BJ (cell line): ENCODE measurements around the gene FSTL5. TPM values are rescaled to one million over a fixed set of nuclear protein-coding genes. Genes with fewer than 3 reads are reported as not detected.

ENCODE experiments used
- CTCF ChIA-PET: fragments of 350-600 bp; formaldehyde crosslinking; extraction: SDS; loops from one replicate; lab custom pipeline; 2021; ENCODE audit warnings: antibody characterized with exemption, inconsistent platforms; lab: Yijun Ruan, JAX
- POLR2A ChIA-PET: fragments of 300-600 bp; sonication (Branson Sonifier 250); formaldehyde crosslinking; extraction: SDS; loops from one replicate; lab custom pipeline; 2021; ENCODE audit warnings: antibody characterized with exemption; lab: Charles Lee
- DNase-seq: peaks from one replicate; pipeline ENCODE4 v3.0.0-alpha.2; 2011; ENCODE audit warnings: low read depth
- H3K27me3 ChIP-seq: 2 replicates; pipeline ENCODE4 v1.6.0; 2011; ENCODE audit warnings: low read length; ENCODE audit not compliant: control insufficient read depth, insufficient read depth
- H3K36me3 ChIP-seq: 2 replicates; pipeline ENCODE4 v1.5.1; 2011; ENCODE audit warnings: low read length; ENCODE audit not compliant: control insufficient read depth, insufficient read depth
- H3K4me3 ChIP-seq: 2 replicates; pipeline ENCODE4 v1.5.1; 2011; ENCODE audit warnings: low read depth, mild to moderate bottlenecking, control low read depth, low read length
- CTCF ChIP-seq: IDR thresholded peaks from 2 replicates; pipeline ENCODE4 v1.5.1; 2011; ENCODE audit warnings: low read depth, mild to moderate bottlenecking, control low read depth, inconsistent platforms, low read length, moderate library complexity; ENCODE audit not compliant: insufficient read depth
- polyA plus RNA-seq: library from polyadenylated mRNA; depleted of rRNA; stranded (reverse); fragments of >200 nt; gene quantifications from 2 replicates; pipeline ENCODE4 v1.2.3, GENCODE V29; 2011

The FSTL5 gene
- polyA plus RNA-seq, 1 experiment, result not detected

- ChIA-PET CTCF (no interaction called here), POLR2A (no interaction called here)
- H3K4me3 ChIP-seq, result no peak overlapping the region
- no peak for TF ChIP-seq CTCF
- DNase-seq, result no peak
- no peaks in the 10 kb centered on the region for H3K36me3 ChIP-seq
- no peaks in the 10 kb centered on the region for H3K27me3 ChIP-seq
Observed at GRCh38 chr4:161448550-161449180, 715.1 kb downstream of the FSTL5 start.

GRCh38 chr4:161444626-161445025 is 719.2 kb downstream of the FSTL5 start:
- CTCF ChIA-PET, result no interaction called here
- Histone ChIP-seq H3K27me3 (no peaks in the 10 kb centered on the region), H3K36me3 (no peaks in the 10 kb centered on the region), H3K4me3 (no peak overlapping the region)
- TF ChIP-seq CTCF, result no peak
- POLR2A ChIA-PET, result no interaction called here
- DNase-seq, result no peak

- Histone ChIP-seq H3K27me3 (no peaks in the 10 kb centered on the region), H3K4me3 (no peak overlapping the region), H3K36me3 (no peaks in the 10 kb centered on the region)
- no peak for TF ChIP-seq CTCF
- CTCF ChIA-PET, result no interaction called here
- POLR2A ChIA-PET, result no interaction called here
- DNase-seq, result no peak
Observed at GRCh38 chr4:161442921-161443320, 720.9 kb downstream of the FSTL5 start.

GRCh38 chr4:161438096-161438495 is 725.7 kb downstream of the FSTL5 start:
- Histone ChIP-seq H3K27me3 (no peaks in the 10 kb centered on the region), H3K4me3 (no peak overlapping the region), H3K36me3 (no peaks in the 10 kb centered on the region)
- no peak for DNase-seq
- POLR2A ChIA-PET, result no interaction called here
- TF ChIP-seq CTCF, result no peak
- CTCF ChIA-PET, result no interaction called here

- no peak for TF ChIP-seq CTCF
- DNase-seq, result no peak
- no peaks in the 10 kb centered on the region for H3K27me3 ChIP-seq
- ChIA-PET CTCF (no interaction called here), POLR2A (no interaction called here)
- H3K4me3 ChIP-seq, result no peak overlapping the region
- H3K36me3 ChIP-seq, result no peaks in the 10 kb centered on the region
Observed at GRCh38 chr4:161428180-161428965, 735.4 kb downstream of the FSTL5 start.
